ENCODE results near the gene ERBIN.

ERBIN gene

GRCh38 chr5:65992630-65993029 lies 66.3 kb downstream of the ERBIN start:
- DNase-seq (ENCODE audit: low spot score in 2 of 2) (no peak), ATAC-seq (no peak)
- Mint-ChIP-seq H3K4me3 (no peak overlapping the region), H3K36me3 (peaks cover 61% of the 10 kb centered on the region), H3K9me3 (no peaks in the 10 kb centered on the region), H3K27ac (no peak overlapping the region), H3K4me1 (peaks cover 35% of the 10 kb centered on the region)

- peaks cover 30% of the 10 kb centered on the region for H3K4me1 Mint-ChIP-seq
- DNase-seq (ENCODE audit: low spot score in 2 of 2), result no peak
- H3K4me3 Mint-ChIP-seq, result no peak overlapping the region
- H3K27ac Mint-ChIP-seq, result peak overlapping the region; percentile 15
- H3K36me3 Mint-ChIP-seq, result peaks cover 68% of the 10 kb centered on the region
- peak; percentile 84 for ATAC-seq
- H3K9me3 Mint-ChIP-seq, result no peaks in the 10 kb centered on the region
Observed at GRCh38 chr5:65994117-65994786, 67.9 kb downstream of the ERBIN start.

DNA sequence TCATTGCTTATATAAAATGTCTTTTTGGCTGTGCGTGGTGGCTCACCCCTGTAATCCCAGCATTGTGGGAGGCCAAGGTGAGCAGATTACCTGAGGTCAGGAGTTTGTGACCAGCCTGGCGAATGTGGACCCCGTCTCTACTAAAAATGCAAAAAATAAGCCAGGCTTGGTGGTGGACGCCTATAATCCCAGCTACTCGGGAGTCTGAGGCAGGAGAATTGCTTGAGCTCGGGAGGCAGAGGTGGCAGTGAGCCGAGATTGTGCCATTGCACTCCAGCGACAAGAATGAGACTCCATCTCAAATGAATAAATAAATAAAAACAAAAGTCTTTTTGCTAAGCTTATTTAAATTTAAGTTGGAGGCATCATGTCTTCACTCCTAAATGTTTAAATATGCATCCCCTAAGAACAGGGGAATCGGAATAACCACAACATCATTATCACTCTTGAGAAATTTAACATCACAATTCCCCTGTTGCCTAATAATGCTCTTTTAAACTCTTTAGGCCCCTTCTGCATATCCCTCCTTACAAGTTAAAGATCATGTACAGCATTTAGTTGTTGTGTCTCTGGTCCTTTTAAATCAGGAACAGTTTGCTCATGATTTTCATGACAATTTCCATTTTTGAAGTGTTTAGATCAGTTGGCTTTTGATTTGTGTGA lies 72.8 kb downstream of the ERBIN start:
- Mint-ChIP-seq H3K4me1 (peaks cover 48% of the 10 kb centered on the region), H3K4me3 (no peak overlapping the region), H3K27ac (no peak overlapping the region), H3K9me3 (no peaks in the 10 kb centered on the region), H3K36me3 (peaks cover 63% of the 10 kb centered on the region)
- no peak for ATAC-seq
- no peak for DNase-seq (ENCODE audit: low spot score in 2 of 2)

DNA sequence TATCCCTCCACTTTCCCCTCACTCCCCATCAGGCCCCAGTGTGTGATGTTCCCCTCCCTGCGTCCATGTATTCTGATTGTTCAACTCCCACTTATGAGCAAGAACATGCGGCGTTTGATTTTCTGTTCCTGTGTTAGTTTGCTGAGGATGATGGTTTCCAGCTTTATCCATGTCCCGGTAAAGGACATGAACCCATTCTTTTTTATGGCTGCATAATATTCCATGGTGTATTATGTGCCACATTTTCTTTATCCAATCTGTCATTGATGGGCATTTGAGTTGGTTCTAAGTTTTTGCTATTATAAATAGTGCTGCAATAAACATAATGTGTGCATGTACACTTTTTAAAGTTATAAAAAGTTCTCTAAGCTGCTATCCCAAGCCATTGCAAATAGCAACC lies 75.6 kb downstream of the ERBIN start:
- Mint-ChIP-seq H3K4me1 (peaks cover 45% of the 10 kb centered on the region), H3K9me3 (no peaks in the 10 kb centered on the region), H3K27ac (no peak overlapping the region), H3K36me3 (peaks cover 53% of the 10 kb centered on the region), H3K4me3 (no peak overlapping the region)
- DNase-seq (ENCODE audit: low spot score in 2 of 2) (no peak), ATAC-seq (no peak)

DNA sequence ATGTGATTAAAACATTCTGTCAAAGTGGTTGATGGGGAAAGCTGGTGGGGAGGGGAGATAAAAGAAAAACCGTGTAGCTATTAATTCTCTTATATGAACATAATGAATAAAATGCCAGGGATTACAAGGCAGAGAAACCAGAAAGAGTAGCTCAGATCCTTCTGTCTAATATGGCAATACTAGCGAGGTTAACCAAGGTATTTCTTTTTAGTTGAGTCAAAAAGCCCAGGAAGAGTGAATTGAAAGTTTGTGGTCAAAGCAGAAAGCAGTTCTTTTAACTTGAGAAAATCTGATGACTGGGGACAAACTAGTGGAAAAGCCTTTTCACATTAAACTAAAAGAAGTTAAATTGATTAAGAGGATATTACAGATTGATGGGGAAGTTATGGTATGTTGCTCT lies 76.0 kb downstream of the ERBIN start:
- Mint-ChIP-seq H3K36me3 (peaks cover 48% of the 10 kb centered on the region), H3K27ac (no peak overlapping the region), H3K4me3 (no peak overlapping the region), H3K4me1 (peaks cover 45% of the 10 kb centered on the region), H3K9me3 (no peaks in the 10 kb centered on the region)
- ATAC-seq (peak; percentile 92), DNase-seq (ENCODE audit: low spot score in 2 of 2) (no peak)

DNA sequence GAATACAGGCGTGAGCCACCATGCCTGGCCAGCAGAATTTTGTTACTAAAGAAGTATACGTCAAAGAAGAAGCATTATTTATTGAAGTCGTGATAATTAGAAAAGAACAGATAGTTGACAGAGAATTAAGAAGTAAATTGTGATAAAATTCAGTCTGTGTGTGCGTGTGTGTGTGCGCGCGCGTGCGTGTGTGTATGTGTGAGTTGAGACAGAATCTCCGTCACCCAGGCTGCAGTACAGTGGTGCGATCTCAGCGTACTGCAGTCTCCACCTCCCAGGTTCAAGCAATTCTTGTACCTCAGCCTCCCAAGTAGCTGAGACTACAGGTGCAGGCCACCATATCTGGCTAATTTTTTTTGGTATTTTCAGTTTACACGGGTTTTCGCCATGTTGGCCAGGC lies 77.8 kb downstream of the ERBIN start:
- Mint-ChIP-seq H3K27ac (no peak overlapping the region), H3K9me3 (no peaks in the 10 kb centered on the region), H3K4me1 (peaks cover 50% of the 10 kb centered on the region), H3K36me3 (peaks cover 37% of the 10 kb centered on the region), H3K4me3 (no peak overlapping the region)
- DNase-seq (ENCODE audit: low spot score in 2 of 2) (no peak), ATAC-seq (no peak)

DNA sequence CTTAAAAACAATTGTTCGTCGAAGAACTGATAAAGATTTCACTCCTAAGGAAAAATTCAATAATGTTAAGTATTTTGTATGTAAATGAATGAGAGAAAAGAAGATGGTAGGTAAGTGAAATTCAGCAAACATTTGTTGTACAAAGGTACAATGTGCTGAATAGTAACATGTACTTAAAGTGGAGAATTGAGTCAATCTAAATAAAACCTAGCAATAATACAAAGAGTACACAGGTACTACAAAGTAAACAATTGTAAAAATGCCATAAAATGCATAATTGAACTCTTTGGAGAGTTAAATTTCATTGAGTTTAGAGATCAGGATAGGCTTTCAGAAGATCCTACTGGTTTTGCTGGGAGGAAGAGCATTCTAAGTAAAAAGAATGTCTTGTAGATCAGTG lies 82.9 kb downstream of the ERBIN start:
- no peak overlapping the region for H3K4me3 Mint-ChIP-seq
- H3K27ac Mint-ChIP-seq, result no peak overlapping the region
- H3K9me3 Mint-ChIP-seq, result no peaks in the 10 kb centered on the region
- DNase-seq (ENCODE audit: low spot score in 2 of 2) (no peak), ATAC-seq (no peak)
- peaks cover 49% of the 10 kb centered on the region for H3K4me1 Mint-ChIP-seq
- peaks cover 37% of the 10 kb centered on the region for H3K36me3 Mint-ChIP-seq

- DNase-seq (ENCODE audit: low spot score in 2 of 2) (no peak), ATAC-seq (peak; percentile 94)
- H3K27ac Mint-ChIP-seq, result peak overlapping the region; percentile 23
- H3K4me1 Mint-ChIP-seq, result peaks cover 37% of the 10 kb centered on the region
- H3K36me3 Mint-ChIP-seq, result peaks cover 35% of the 10 kb centered on the region
- H3K4me3 Mint-ChIP-seq, result no peak overlapping the region
- H3K9me3 Mint-ChIP-seq, result no peaks in the 10 kb centered on the region
Observed at GRCh38 chr5:66010476-66010875, 84.1 kb downstream of the ERBIN start.

DNA sequence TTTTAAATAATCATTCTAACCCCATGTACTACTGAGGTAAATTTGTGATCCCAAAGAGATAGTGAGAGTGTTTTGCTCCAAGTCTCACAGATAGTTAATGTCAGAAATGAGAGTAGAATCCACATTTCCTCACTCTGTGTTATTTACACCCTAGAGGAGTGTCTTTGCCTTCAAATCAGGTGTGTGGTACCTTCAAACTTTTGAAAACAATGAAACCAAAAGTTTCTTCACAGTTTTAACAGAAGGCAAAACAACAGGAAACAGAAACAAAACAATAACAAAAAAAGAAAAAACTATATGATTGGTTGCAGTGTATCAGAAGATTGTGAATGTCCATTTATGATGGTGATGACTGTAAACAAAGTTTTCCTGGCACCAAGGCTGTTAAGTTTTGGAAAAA lies 85.9 kb downstream of the ERBIN start:
- Mint-ChIP-seq H3K36me3 (peaks cover 27% of the 10 kb centered on the region), H3K9me3 (no peaks in the 10 kb centered on the region), H3K4me1 (peaks cover 36% of the 10 kb centered on the region), H3K4me3 (no peak overlapping the region), H3K27ac (peak overlapping the region; percentile 52)
- DNase-seq (ENCODE audit: low spot score in 2 of 2) (no peak), ATAC-seq (no peak)

DNA sequence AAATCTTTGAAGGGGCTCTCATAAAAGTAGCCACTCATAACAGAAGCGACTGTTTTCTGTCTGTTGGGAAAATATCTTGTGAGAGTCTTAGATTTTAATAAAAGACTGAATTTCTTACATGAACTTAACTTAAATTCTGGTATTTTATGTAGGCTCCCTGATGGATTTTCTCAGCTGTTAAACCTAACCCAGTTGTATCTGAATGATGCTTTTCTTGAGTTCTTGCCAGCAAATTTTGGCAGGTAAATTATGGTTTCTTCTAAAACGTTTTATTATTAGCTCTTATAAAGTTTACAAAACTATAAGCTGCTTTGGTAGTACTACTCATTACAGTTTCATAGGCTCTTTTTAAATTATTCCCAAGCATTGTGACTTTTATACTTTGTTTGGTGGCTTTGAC lies 87.0 kb downstream of the ERBIN start:
- H3K36me3 Mint-ChIP-seq, result peaks cover 27% of the 10 kb centered on the region

GRCh38 chr5:66013906-66014305 lies 87.5 kb downstream of the ERBIN start:
- Mint-ChIP-seq H3K4me3 (no peak overlapping the region), H3K4me1 (peaks cover 41% of the 10 kb centered on the region), H3K9me3 (no peaks in the 10 kb centered on the region), H3K36me3 (peaks cover 27% of the 10 kb centered on the region), H3K27ac (no peak overlapping the region)
- no peak for DNase-seq (ENCODE audit: low spot score in 2 of 2)
- no peak for ATAC-seq

More for the DNA sequence above, 87.0 kb downstream of the ERBIN start:
- Mint-ChIP-seq H3K4me1 (peaks cover 43% of the 10 kb centered on the region), H3K9me3 (no peaks in the 10 kb centered on the region), H3K27ac (no peak overlapping the region), H3K4me3 (no peak overlapping the region)
- no peak for ATAC-seq
- DNase-seq (ENCODE audit: low spot score in 2 of 2), result no peak

DNA sequence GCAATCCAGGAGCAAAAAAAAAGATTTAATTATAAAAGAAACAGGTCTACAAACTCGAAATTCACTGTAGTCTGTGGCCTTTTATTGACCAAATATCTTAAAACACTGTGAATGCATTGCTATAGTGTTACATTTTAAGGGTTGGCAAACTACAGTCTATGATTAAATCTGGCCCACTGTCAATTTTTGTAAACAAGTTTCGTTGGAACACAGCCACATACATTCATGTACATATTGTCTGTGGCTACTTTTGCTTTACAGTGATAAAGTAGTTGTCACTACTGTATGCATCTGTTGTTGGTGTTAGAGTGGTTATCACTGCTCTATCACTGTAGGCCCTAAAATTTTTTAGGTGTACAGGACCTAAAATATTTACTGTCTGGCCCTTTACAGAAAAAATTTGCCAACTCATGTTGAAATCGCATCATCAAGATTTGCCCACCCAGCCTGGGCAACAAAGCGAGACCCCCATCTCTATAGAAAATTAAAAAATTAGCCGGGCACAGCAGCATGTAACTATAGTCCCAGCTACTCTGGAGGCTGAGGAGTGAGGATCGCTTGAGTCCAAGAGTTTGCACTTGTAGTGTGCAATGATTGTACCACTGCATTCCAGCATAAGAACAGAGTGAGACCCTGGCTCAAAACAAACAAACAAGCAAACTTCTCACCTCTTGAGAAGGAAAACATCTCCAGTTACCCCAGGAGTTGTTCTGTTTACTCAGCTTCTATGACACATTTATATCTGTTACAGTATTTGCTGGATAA lies 89.0 kb downstream of the ERBIN start:
- Mint-ChIP-seq H3K27ac (no peak overlapping the region), H3K9me3 (no peaks in the 10 kb centered on the region), H3K4me1 (peaks cover 34% of the 10 kb centered on the region), H3K36me3 (peaks cover 27% of the 10 kb centered on the region), H3K4me3 (no peak overlapping the region)
- ATAC-seq (no peak), DNase-seq (ENCODE audit: low spot score in 2 of 2) (no peak)

DNA sequence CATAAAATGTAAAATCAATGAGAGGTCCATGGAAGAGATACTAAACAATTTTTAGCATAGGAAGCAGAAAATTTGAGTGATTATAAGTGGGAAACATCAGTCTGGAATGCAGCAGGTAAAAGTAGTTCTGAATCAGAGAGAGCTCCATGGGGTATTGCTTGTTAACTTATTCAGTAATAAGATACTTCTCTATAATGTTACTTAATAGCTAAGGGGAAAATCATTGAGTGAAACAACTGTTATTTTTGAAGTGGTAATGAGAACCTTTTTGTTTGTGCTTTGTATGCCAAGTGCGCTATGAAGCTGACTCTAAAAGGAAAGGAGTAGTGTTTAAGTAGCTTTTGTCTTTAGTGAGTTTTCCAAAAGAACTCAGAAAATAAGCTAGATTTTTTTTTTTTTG lies 95.2 kb downstream of the ERBIN start:
- Mint-ChIP-seq H3K36me3 (peaks cover 45% of the 10 kb centered on the region), H3K4me3 (no peak overlapping the region), H3K27ac (no peak overlapping the region), H3K4me1 (peaks cover 17% of the 10 kb centered on the region), H3K9me3 (no peaks in the 10 kb centered on the region)
- DNase-seq (ENCODE audit: low spot score in 2 of 2), result no peak
- no peak for ATAC-seq

GRCh38 chr5:66039296-66039695 lies 112.9 kb downstream of the ERBIN start:
- ATAC-seq, result no peak
- DNase-seq (ENCODE audit: low spot score in 2 of 2), result no peak
- H3K27ac Mint-ChIP-seq, result no peak overlapping the region
- peaks cover 20% of the 10 kb centered on the region for H3K4me1 Mint-ChIP-seq
- H3K9me3 Mint-ChIP-seq, result no peaks in the 10 kb centered on the region
- H3K4me3 Mint-ChIP-seq, result no peak overlapping the region
- peaks cover 67% of the 10 kb centered on the region for H3K36me3 Mint-ChIP-seq

GRCh38 chr5:66039701-66040100 lies 113.3 kb downstream of the ERBIN start:
- Mint-ChIP-seq H3K4me3 (no peak overlapping the region), H3K9me3 (no peaks in the 10 kb centered on the region), H3K36me3 (peaks cover 70% of the 10 kb centered on the region), H3K4me1 (peaks cover 17% of the 10 kb centered on the region), H3K27ac (peak overlapping the region; percentile 53)
- ATAC-seq (no peak), DNase-seq (ENCODE audit: low spot score in 2 of 2) (no peak)

GRCh38 chr5:66041627-66042026 lies 115.3 kb downstream of the ERBIN start:
- no peaks in the 10 kb centered on the region for H3K9me3 Mint-ChIP-seq
- no peak for DNase-seq (ENCODE audit: low spot score in 2 of 2)
- peaks cover 11% of the 10 kb centered on the region for H3K4me1 Mint-ChIP-seq
- peak overlapping the region; percentile 53 for H3K27ac Mint-ChIP-seq
- peaks cover 87% of the 10 kb centered on the region for H3K36me3 Mint-ChIP-seq
- no peak for ATAC-seq
- H3K4me3 Mint-ChIP-seq, result no peak overlapping the region

Measured in stimulated activated effector memory CD8-positive, alpha-beta T cell treated with anti-CD3 and anti-CD28 coated beads, Interleukin-12 subunit alpha, Interleukin-12 subunit beta, amount 100 ng/mL, for 72 hours (primary cell).